Measurements from ENCODE around the gene MXRA7.

- TF ChIP-seq, protein P1, sequence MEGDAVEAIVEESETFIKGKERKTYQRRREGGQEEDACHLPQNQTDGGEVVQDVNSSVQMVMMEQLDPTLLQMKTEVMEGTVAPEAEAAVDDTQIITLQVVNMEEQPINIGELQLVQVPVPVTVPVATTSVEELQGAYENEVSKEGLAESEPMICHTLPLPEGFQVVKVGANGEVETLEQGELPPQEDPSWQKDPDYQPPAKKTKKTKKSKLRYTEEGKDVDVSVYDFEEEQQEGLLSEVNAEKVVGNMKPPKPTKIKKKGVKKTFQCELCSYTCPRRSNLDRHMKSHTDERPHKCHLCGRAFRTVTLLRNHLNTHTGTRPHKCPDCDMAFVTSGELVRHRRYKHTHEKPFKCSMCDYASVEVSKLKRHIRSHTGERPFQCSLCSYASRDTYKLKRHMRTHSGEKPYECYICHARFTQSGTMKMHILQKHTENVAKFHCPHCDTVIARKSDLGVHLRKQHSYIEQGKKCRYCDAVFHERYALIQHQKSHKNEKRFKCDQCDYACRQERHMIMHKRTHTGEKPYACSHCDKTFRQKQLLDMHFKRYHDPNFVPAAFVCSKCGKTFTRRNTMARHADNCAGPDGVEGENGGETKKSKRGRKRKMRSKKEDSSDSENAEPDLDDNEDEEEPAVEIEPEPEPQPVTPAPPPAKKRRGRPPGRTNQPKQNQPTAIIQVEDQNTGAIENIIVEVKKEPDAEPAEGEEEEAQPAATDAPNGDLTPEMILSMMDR (IDR thresholded peaks at IDR 0.05; ENCODE audit: borderline replicate concordance, extremely low read depth, low read length, poor library complexity, severe bottlenecking): no peak
- no peak for TF ChIP-seq EZH2 (IDR thresholded peaks at IDR 0.05; ENCODE audit: borderline replicate concordance, low read depth, low read length, severe bottlenecking)
Observed at GRCh38 chr17:76737676-76738467, 27.1 kb upstream of the MXRA7 start, which contains the start of gene MFSD11.
